ENCODE results near the gene PMFBP1.
"Not testable (repeated sequence)": the region's sequence is repeated elsewhere in the genome, so short reads cannot be mapped to it uniquely, and the experiment has no call there.

Gene PMFBP1

DNA sequence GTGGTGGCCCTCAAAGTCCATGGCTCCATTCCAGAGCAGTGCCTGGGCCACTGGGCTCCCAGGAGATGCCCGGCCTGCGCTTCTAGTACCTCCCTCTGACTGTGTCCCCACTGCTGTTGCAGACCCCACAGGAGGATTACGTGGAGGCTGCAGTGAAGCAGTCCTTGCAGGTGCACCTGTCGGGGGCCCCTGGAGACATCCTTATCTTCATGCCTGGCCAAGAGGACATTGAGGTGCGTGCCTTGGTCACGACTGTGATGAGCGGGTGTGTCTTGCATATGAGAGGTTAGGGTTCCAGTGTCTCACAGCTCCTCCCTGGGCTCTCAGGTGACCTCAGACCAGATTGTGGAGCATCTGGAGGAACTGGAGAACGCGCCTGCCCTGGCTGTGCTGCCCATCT, 67.0 kb downstream of the PMFBP1 start:
- no peak for DNase-seq

DNA sequence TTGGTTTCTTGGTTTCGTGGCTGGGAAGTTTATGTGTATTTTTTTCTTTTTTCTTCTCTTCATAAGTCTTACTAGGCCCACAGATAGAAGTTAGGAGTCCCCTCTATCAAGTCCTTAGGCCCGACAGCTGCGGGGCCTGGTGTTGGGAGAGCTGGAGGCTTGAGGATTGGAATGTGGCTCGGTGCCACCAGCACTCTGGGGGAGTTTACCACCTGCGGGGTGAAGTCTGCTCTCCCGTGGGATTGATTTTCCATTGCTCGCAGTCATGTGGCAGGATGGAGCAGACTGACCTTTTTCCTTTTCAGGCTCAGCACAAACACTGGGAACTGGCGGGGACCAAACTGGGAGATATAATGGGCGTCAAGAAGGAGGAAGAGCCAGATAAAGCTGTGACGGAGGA, 70.8 kb downstream of the PMFBP1 start:
- no peak for DNase-seq

DNA sequence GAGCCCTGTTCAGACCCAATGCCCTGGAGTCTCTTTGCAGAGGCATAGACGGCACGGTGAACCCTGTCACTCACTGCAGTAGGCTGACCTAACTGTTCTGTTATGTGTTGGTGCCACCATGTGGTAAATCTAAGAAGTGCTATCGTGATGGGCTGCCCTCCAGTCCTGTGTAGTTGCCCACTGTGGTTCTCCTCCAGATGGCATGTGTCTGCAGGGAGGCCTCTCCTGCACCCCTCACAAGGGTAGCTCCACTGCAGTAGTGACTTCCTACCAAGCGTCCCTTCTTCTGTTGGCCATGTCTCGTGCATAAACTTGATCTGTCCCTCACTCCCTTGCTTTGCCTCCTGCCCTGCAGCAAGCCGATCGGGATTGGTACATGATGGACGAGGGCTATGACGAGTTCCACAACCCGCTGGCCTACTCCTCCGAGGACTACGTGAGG, 72.6 kb downstream of the PMFBP1 start:
- DNase-seq: no peak

DNA sequence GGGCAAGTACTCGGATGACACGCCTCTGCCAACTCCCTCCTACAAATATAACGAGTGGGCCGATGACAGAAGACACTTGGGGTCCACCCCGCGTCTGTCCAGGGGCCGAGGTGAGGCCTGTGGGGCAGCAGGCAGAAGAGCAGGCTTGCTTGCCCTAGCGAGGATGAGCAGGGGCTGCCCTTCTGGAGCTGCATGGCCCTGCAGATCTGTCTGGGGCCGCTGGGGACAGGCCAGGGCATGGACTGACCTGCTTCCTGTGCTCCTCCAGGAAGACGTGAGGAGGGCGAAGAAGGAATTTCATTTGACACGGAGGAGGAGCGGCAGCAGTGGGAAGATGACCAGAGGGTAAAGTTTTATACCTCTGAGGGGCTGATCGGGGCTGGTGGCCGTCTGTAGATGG, 73.0 kb downstream of the PMFBP1 start:
- DNase-seq: no peak

DNA sequence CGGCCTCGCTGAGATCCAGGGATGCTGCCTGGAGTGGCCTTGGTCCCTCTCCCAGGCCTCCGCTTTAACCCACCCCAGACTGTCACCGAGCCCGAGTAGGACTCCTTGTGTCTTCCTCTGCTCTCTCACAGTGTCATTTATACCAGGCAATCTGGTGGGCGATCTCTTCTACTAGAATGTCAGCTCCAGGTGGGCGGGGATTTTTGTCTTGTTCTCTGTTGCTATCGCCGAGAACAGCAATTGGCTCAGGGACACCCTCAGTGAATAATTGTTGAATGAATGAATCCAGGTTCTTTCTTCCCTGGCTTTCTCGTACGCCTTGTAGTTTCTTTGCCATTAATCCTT, 77.7 kb downstream of the PMFBP1 start:
- DNase-seq: no peak

DNA sequence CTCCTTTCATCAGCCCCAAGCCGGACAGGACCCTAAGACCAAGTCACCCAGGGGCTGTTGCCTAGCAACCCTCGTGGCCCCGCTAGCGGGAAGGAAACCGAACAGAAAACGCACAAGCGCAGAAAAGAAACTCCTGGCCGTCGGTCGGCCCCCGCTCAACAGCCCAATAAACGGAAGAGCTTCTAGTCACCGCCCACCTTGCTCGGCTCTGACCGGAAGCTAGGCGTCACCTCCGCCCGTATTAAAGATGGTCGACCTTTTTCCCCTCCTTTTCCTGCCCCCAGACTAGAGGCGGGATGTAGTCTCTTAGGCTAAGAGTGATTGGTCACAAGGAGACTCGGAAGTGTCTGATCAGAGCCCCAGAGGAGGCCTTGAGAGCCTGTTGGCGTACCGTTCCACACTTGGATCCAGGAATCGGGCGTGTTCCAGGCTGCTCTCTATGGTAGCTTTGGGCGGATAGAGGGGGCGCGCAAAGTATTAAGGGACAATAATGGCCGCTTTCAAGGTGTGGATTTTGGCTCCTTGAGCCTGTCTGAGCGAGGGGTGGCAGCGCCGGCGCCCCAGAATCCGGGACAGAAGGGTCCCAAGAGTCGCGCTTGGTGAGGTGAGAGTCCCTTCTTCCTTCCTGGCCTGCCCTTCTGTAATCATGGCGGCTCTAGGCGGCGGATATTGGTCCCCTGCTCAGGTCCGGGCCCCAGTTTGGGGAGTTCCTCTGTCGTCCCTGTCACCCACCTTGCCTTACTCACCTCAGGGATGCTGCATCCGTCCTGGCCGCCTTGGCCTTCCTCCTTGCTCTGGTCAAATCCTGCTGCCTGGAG, 78.3 kb downstream of the PMFBP1 start, which contains the start of the genes DHX38 and TXNL4B:
Gene DHX38, plus strand, starts transcription at position 400 of the 818 bp plus-strand sequence. CDS start 2,311 bp downstream, outside the sequence.
Gene TXNL4B, minus strand, starts transcription at position 173 of the 818 bp plus-strand sequence. CDS start 2,871 bp downstream, outside the sequence.
- peak; percentile 49 for DNase-seq

DNA sequence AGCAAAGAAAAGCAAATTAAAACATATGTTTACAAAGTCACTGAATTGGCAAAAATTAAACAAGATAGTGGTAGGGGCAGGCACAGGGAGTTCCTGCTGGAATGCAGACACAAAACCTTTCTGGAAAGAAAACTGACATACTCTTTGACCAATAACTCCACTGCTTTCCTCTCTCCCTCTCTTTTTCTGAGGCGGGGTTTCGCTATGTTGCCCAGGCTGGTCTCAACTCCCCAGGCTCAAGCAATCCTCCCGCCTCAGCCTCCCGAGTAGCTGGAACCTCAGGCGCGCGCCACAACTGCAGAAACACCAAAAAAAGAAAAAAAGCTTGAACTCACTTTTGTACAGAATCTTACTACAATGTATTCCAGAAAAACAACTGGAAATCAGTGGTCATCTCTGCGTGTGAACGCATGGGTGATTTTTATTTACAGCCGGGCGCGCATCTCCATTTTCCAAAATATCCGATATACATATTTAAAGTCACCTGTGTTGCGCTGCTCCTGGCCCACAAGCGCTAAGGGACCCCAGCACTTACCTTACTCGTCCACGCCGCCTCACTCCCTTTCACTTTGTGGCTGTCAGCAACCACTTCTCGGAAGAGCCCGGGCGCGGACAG, 79.0 kb downstream of the PMFBP1 start:
- DNase-seq: no peak

DNA sequence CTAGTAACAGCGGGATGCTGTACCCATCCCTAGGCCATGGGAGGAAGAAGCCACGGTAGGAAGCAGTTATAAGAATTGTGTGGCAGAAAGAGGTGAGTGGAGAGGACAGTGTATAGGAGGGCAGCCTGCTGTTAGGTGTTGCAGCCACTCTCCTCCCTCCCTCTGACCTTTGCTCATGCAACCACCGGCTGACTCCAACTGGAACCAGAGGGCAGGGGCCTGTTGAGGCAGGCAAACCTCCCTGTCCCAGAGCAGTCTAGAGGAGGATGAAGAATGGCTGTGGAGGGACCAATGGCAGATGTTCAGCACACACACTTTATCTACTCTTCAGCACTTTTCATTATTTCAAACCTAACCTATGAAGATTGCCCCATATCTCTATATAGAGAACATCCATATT, 80.7 kb downstream of the PMFBP1 start:
- DNase-seq: no peak

DNA sequence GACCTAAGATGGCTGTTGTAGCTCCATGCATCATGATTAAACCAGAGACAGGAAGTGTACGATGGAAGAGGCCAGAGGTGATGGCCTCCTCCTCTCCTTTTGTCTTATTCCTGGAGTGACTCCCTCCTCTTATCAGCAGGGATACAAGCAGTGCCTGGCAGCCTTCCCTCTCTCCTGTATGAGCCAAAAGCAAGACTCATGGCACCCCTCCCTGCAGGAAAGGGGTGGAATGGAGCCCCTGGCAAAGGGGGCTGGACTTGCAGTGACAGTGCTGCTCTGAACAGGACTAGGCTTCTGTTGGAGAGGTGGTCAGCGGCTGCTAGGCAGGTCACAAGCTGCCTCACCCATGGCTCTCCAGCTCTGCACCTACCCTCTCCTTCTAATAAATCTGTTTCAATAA, 87.0 kb downstream of the PMFBP1 start:
- no peak for DNase-seq

DNA sequence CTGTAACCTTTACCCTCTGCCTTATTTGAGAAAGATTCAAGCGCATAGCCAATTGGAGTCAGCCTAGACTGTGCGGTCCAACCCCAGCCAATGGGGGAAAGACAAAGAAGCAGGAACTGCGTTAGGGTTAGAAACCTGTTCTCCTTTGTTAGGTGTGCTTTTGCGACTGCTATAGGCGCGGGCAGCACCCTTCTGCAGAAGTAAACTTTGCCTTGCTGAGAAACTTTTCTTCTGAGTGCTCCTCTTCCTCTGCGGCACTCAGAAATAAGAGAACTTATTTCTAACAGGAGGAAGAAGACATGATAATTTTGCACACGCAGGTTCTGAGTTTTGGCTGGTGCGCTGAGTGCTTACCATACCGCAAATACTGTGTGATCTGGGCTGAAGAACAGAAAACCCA, 87.5 kb downstream of the PMFBP1 start:
- no peak for DNase-seq

DNA sequence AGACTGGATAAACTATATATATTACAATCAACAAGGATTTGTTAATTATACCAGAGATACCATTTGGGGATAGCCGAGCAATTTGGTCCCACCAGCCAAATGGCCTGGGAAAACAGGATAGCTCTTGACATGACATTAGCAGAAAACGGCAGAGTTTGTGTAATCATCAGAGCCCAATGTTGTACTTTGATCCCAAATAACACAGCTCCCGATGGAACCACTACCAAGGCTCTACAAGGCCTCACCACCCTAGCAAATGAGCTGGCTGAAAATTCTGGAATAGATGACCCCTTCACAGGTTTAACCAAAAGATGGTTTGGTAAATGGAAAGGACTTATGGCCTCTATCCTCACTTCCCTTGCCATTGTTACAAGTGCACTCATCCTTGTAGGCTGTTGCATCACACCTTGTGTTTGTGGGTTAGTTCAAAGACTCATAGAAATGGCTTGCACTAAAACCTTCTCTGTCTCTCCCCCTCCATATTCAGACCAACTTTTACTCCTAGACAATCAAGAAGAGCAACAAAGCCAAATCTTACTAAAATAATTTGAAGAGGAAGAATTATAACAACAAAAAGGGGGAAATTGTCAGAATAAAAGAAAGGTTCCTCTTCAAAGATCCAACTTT, 88.1 kb downstream of the PMFBP1 start:
- no peak for DNase-seq

DNA sequence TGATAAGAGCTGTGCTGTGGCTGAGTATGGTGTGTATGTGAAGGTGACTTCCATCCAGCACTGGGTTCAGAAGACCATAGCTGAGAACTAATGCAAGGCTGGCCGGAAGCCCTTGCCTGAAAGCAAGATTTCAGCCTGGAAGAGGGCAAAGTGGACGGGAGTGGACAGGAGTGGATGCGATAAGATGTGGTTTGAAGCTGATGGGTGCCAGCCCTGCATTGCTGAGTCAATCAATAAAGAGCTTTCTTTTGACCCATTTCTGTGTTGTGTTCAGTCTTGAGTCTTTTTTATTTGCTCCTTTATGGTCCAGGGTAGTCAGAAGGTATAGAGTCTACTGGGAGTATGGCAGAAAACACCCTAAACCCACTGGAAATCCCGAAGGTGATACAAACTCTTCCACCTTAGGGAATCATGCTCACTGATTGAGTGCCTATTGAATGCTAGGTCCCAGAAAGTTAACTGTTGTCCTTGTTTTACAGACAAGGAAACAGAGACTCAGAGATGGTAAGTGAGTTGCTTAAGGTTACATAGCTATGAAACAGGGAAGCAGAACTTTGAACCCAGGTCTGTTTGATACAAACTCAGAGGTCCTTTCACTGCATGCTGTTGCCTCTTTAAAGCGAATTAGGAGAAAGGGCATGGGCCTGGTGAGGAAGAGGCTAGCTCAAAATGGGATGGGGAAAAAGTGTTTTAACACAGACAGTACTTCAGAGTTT, 94.8 kb downstream of the PMFBP1 start:
- not testable (repeated sequence) for DNase-seq

DNA sequence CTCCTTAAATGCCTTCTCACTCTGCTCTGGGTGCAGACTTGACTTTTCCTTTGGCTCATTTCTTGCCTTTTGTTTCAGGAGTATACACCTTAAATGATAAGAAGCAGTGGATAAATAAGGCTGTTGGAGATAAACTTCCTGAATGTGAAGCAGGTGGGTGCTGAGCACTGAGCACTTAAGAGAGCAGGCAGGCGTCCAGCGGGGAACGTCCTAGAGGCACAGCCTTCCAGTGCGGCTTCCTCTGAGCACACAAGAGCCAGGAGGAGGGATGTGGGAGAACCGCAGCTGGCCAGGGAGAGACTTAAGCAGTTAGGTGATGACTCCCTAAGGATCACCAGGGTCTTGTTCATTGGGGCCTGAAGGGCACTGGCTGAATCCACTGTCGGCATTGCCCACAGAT, 96.9 kb downstream of the PMFBP1 start:
- DNase-seq: not testable (repeated sequence)

DNA sequence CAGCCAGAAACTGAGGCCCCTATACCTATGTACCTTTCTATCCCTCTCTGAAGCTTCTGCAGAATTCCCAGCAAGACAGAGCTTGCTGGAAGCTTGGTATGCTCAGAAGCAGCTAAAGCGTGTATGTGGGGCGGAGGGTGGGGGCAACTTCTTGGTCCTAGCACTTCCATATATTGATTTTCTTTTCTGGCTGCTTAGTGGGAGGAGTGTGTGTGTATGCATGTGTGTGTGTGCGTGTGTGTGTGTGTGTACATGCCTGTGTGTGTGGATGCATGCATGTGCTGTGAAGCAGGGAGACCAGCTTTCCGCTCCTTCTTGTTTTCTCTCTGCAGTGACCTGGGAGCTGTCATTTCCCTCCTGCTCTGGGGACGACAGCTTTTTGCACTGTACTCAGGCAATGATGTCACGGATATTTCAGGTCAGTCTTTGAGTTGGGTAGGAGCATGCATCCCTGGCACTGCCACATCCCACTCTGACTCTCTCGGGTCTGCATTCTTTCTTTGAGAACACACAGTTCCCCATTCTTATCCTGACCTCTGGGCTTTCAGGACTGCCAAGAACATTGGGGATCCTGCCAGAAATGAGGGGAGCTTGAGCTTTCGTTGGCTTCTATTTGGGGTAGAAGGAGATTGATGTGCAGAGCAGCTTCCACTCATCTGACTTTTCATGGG, 98.3 kb downstream of the PMFBP1 start:
- DNase-seq: no peak

DNA sequence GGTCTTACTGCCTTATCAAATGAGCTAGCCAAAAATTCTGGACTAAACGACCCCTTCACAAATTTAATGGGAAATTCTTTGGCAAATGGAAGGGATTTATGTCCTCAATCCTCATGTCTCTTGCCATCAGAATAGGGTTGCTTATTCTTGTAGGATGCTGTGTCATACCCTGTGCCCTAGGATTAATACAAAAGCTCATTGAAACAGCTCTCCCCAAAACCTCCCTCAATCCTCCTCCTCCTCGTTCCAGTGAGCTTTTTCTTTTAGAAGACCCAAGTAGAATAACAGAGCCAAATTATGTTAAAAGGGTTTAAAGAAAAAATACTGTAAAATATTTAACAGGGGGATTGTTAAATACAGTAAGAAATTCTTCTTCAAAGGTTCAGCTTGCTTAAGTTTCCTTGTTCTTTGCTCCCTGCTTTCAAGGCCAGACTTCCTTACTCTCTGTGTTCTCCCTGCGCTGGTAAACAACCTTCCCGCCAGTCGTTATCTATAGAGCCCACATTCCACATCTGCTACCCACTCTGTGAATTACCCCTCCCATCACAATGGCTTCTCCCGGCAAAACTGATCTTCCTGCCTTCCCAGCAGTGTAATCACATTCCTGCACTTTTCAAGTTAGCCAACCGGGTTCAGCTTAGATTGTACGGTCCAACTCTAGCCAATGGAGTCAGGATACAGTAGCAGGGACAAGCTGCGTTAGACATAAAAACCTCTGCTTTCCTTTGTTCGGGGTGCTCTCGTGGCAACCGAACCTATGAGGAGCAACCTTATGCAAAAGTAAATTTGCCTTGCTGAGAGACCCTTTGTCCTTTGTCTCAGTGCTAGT, 99.2 kb downstream of the PMFBP1 start:
- no peak for DNase-seq

Measured in activated gamma-delta T cell (primary cell).